Liver (tissue), 9 donors: ENCODE data around the gene TBC1D9. TPM values are rescaled to one million over a fixed set of nuclear protein-coding genes. Genes with fewer than 3 reads are reported as not detected.

ENCODE experiments used
- DNase-seq: peaks from one replicate; pipeline ENCODE4 v3.0.0-alpha.2; 2017; ENCODE audit warnings: low spot score
- H3K27ac ChIP-seq, 2 donors: one replicate each; pipeline ENCODE4 v1.7.0; 2013; ENCODE audit warnings: inconsistent platforms in 2 of 2, low read length in 2 of 2, control low read depth in 1 of 2, low read depth in 1 of 2, mild to moderate bottlenecking in 1 of 2
- H3K27me3 ChIP-seq, 4 donors: one replicate each; pipeline versions ENCODE4 v1.6.1 to v1.7.0; 2013; ENCODE audit warnings: low read length in 3 of 4, inconsistent platforms in 1 of 4, mild to moderate bottlenecking in 1 of 4, moderate library complexity in 1 of 4; ENCODE audit not compliant: control insufficient read depth in 4 of 4, insufficient read depth in 4 of 4
- H3K36me3 ChIP-seq, 4 donors: one replicate each; pipeline versions ENCODE4 v1.6.1 to v1.7.0; 2013; ENCODE audit warnings: low read length in 3 of 4, mild to moderate bottlenecking in 3 of 4, low read depth in 1 of 4, moderate library complexity in 1 of 4; ENCODE audit not compliant: control insufficient read depth in 4 of 4, insufficient read depth in 3 of 4
- H3K4me1 ChIP-seq, 4 donors: one replicate each; pipeline versions ENCODE4 v1.6.1 to v1.7.0; 2013; ENCODE audit warnings: low read length in 3 of 4, mild to moderate bottlenecking in 3 of 4, moderate library complexity in 1 of 4; ENCODE audit not compliant: control insufficient read depth in 4 of 4, insufficient read depth in 4 of 4
- H3K4me3 ChIP-seq, 3 donors: one replicate each; pipeline versions ENCODE4 v1.6.1 to v1.7.0; 2013; ENCODE audit warnings: low read length in 3 of 3, control low read depth in 1 of 3, low read depth in 1 of 3, mild to moderate bottlenecking in 1 of 3
- H3K9ac ChIP-seq, 2 donors: one replicate each; pipeline ENCODE4 v1.7.0; 2013; ENCODE audit warnings: low read length in 2 of 2, mild to moderate bottlenecking in 2 of 2, moderate library complexity in 2 of 2, control low read depth in 1 of 2, low read depth in 1 of 2
- H3K9me3 ChIP-seq, 4 donors: one replicate each; pipeline versions ENCODE4 v1.6.1 to v1.7.0; 2013; ENCODE audit warnings: low read length in 3 of 4; ENCODE audit not compliant: control insufficient read depth in 4 of 4
- ATF3 ChIP-seq: IDR thresholded peaks from 2 replicates; pipeline ENCODE4 v1.6.1; 2016; ENCODE audit warnings: antibody characterized with exemption
- CTCF ChIP-seq: fragments of 150-350 bp; IDR thresholded peaks from 2 replicates; pipeline ENCODE4 v1.5.1; 2017; ENCODE audit warnings: improper control_type of control experiment, low read depth, low read length; ENCODE audit not compliant: missing input control
- EGR1 ChIP-seq, 2 donors: IDR thresholded peaks; 2 replicates each; pipeline ENCODE4 v1.6.1; 2016 to 2018; ENCODE audit warnings: antibody characterized with exemption in 2 of 2, low read depth in 2 of 2
- FOXA1 ChIP-seq: IDR thresholded peaks from 2 replicates; pipeline ENCODE4 v1.6.1; 2016; ENCODE audit warnings: antibody characterized with exemption
- FOXA2 ChIP-seq: IDR thresholded peaks from 2 replicates; pipeline ENCODE4 v1.6.1; 2016; ENCODE audit warnings: antibody characterized with exemption
- GABPA ChIP-seq, 2 donors: IDR thresholded peaks in 1 of 2; conservative IDR thresholded peaks in 1 of 2; 2 replicates each; pipeline ENCODE4 v1.6.1; 2016; ENCODE audit warnings: antibody characterized with exemption in 2 of 2, mild to moderate bottlenecking in 1 of 2, moderate library complexity in 1 of 2
- HNF4A ChIP-seq, 2 donors: conservative IDR thresholded peaks; 2 replicates each; pipeline ENCODE4 v1.6.1; 2016; ENCODE audit warnings: antibody characterized with exemption in 2 of 2, mild to moderate bottlenecking in 2 of 2
- HNF4G ChIP-seq: IDR thresholded peaks from 2 replicates; pipeline ENCODE4 v1.6.1; 2016; ENCODE audit warnings: antibody characterized with exemption
- JUND ChIP-seq, 2 donors: IDR thresholded peaks; 2 replicates each; pipeline ENCODE4 v1.6.1; 2016; ENCODE audit warnings: antibody characterized with exemption in 2 of 2
- MAX ChIP-seq: IDR thresholded peaks from 2 replicates; pipeline ENCODE4 v1.6.1; 2016; ENCODE audit warnings: antibody characterized with exemption
- NR2F2 ChIP-seq: IDR thresholded peaks from 2 replicates; pipeline ENCODE4 v1.6.1; 2016; ENCODE audit warnings: antibody characterized with exemption
- RAD21 ChIP-seq, 2 donors: IDR thresholded peaks; 2 replicates each; pipeline ENCODE4 v1.6.1; 2016; ENCODE audit warnings: antibody characterized with exemption in 2 of 2, mild to moderate bottlenecking in 2 of 2
- REST ChIP-seq: IDR thresholded peaks from 2 replicates; pipeline ENCODE4 v1.6.1; 2016; ENCODE audit warnings: antibody characterized with exemption, mild to moderate bottlenecking
- RXRA ChIP-seq, 2 donors: IDR thresholded peaks; 2 replicates each; pipeline ENCODE4 v1.6.1; 2017 to 2018; ENCODE audit warnings: antibody characterized with exemption in 2 of 2, mild to moderate bottlenecking in 1 of 2
- SP1 ChIP-seq: IDR thresholded peaks from 2 replicates; pipeline ENCODE4 v1.6.1; 2018; ENCODE audit warnings: antibody characterized with exemption, mild to moderate bottlenecking
- TAF1 ChIP-seq: conservative IDR thresholded peaks from 2 replicates; pipeline ENCODE4 v1.6.1; 2016; ENCODE audit warnings: antibody characterized with exemption, mild to moderate bottlenecking
- YY1 ChIP-seq: IDR thresholded peaks from 2 replicates; pipeline ENCODE4 v1.6.1; 2016; ENCODE audit warnings: antibody characterized with exemption, mild to moderate bottlenecking
- ZBTB33 ChIP-seq: IDR thresholded peaks from 2 replicates; pipeline ENCODE4 v1.6.1; 2016; ENCODE audit warnings: antibody characterized with exemption
- polyA plus RNA-seq, 2 donors: library from polyadenylated mRNA; stranded (reverse) in 1 of 2; unstranded in 1 of 2; fragments of 200-250 nt in 1 of 2; fragments of >200 nt in 1 of 2; fragmentation: Nextera tagmentation in 1 of 2; extraction: Ambion mirVana in 1 of 2; gene quantifications; one replicate each; pipeline versions ENCODE4 v1.2.1 to v1.2.3, GENCODE V29; 2013 to 2015
- total RNA-seq, 2 donors: library from RNA; depleted of rRNA; stranded (reverse); fragments of >200 nt; gene quantifications; one replicate each; pipeline ENCODE4 v1.2.3, GENCODE V29; 2014
- donor health status: healthy.
- donor health status: healthy.
- donor health status: healthy.
- donor health status: healthy.
- donor health status: healthy.

TBC1D9 gene
- total and polyA plus RNA-seq, 4 donors = 1.4 to 8.5 (median 6.3) TPM

- Histone ChIP-seq H3K4me3 (no peak overlapping the region), H3K4me1 (no peaks in the 10 kb centered on the region), H3K27me3 (no peaks in the 10 kb centered on the region), H3K9ac (no peak overlapping the region), H3K36me3 (peaks cover 0 to 2% (median 0%) of the 10 kb centered on the region in 4 donors), H3K27ac (no peak overlapping the region), H3K9me3 (no peaks in the 10 kb centered on the region)
- no peak for TF ChIP-seq TAF1
- no peak for TF ChIP-seq NR2F2
- TF ChIP-seq HNF4A (conservative IDR thresholded peaks at IDR 0.05) = no peak
- no peak for TF ChIP-seq JUND (IDR thresholded peaks at IDR 0.05)
- no peak for TF ChIP-seq MAX
- no peak for TF ChIP-seq YY1
- no peak for TF ChIP-seq ATF3
- TF ChIP-seq GABPA (IDR thresholded peaks at IDR 0.05 in 1 of 2, conservative IDR thresholded peaks at IDR 0.05 in 1 of 2) = no peak
- TF ChIP-seq REST = no peak
- TF ChIP-seq FOXA2 = no peak
- TF ChIP-seq SP1 = no peak
- no peak for DNase-seq
These were observed 69.4 kb downstream of the TBC1D9 start for GRCh38 chr4:140686796-140687195.

- no peak overlapping the region for H3K9ac ChIP-seq
- no peaks in the 10 kb centered on the region for H3K9me3 ChIP-seq
- H3K27me3 ChIP-seq = no peaks in the 10 kb centered on the region
- no peak for TF ChIP-seq ATF3
- no peak for TF ChIP-seq HNF4A (conservative IDR thresholded peaks at IDR 0.05)
- no peak for TF ChIP-seq MAX
- no peak for TF ChIP-seq EGR1 (IDR thresholded peaks at IDR 0.05; ENCODE audit: low read depth in 2 of 2)
- TF ChIP-seq GABPA (IDR thresholded peaks at IDR 0.05 in 1 of 2, conservative IDR thresholded peaks at IDR 0.05 in 1 of 2) = no peak
- TF ChIP-seq CTCF = no peak
- no peak for TF ChIP-seq SP1
- TF ChIP-seq YY1 = no peak
- TF ChIP-seq NR2F2 = no peak
- TF ChIP-seq FOXA2 = no peak
- no peak for TF ChIP-seq JUND (IDR thresholded peaks at IDR 0.05)
- no peak for TF ChIP-seq FOXA1
- no peak for TF ChIP-seq HNF4G
- no peak for TF ChIP-seq RAD21 (IDR thresholded peaks at IDR 0.05)
- TF ChIP-seq TAF1 = no peak
- no peak for TF ChIP-seq REST
- TF ChIP-seq RXRA (IDR thresholded peaks at IDR 0.05) = no peak
- TF ChIP-seq ZBTB33 = no peak
- no peak overlapping the region for H3K4me3 ChIP-seq
- DNase-seq = no peak
- peaks cover 0 to 2% (median 0%) of the 10 kb centered on the region in 4 donors for H3K36me3 ChIP-seq
- H3K4me1 ChIP-seq = no peaks in the 10 kb centered on the region
- H3K27ac ChIP-seq = no peak overlapping the region
These were observed 71.9 kb downstream of the TBC1D9 start for GRCh38 chr4:140684314-140684713.
